WTC11 (cell line): ENCODE results near the gene CCDC150. TPM values are rescaled to one million over a fixed set of nuclear protein-coding genes. Genes with fewer than 3 reads are reported as not detected.
"Not testable (repeated sequence)": the region's sequence is repeated elsewhere in the genome, so short reads cannot be mapped to it uniquely, and the experiment has no call there.

Experiments used
- ATAC-seq: fragments of 200-7000 bp; cut with Tn5 transposase; 2 replicates; pipeline ENCODE4 v1.10.0; 2021; ENCODE audit warnings: mild to moderate bottlenecking, moderate library complexity
- CTCF ChIA-PET: fragments of 300-600 bp; sonication (Branson Sonifier 250); formaldehyde crosslinking; loops from one replicate; lab custom pipeline; 2021; ENCODE audit warnings: antibody characterized with exemption; lab: Charles Lee
- POLR2A ChIA-PET: fragments of 350-600 bp; sonication (Branson Sonifier 250); formaldehyde crosslinking; loops from one replicate; lab custom pipeline; 2021; ENCODE audit warnings: antibody characterized with exemption; lab: Charles Lee
- DNase-seq: peaks from one replicate; pipeline ENCODE4 v3.0.0; 2021; ENCODE audit warnings: low spot score
- H3K27ac Mint-ChIP-seq: 2 replicates; pipeline ENCODE4 v1.8.0; 2021; ENCODE audit warnings: mixed read lengths
- H3K27me3 Mint-ChIP-seq: 2 replicates; pipeline ENCODE4 v1.8.0; 2021; ENCODE audit warnings: low read depth, mild to moderate bottlenecking, moderate library complexity, mixed read lengths
- H3K36me3 Mint-ChIP-seq: 2 replicates; pipeline ENCODE4 v1.8.0; 2021; ENCODE audit warnings: mixed read lengths
- H3K4me1 Mint-ChIP-seq: 2 replicates; pipeline ENCODE4 v1.8.0; 2022; ENCODE audit warnings: mixed read lengths
- H3K4me3 Mint-ChIP-seq: 2 replicates; pipeline ENCODE4 v1.8.0; 2021; ENCODE audit warnings: mild to moderate bottlenecking, moderate library complexity, mixed read lengths
- H3K9me3 Mint-ChIP-seq: 2 replicates; pipeline ENCODE4 v1.8.0; 2021; ENCODE audit warnings: mixed read lengths
- ATF2 ChIP-seq: sonication (generic); formaldehyde crosslinking; IDR thresholded peaks from 2 replicates; pipeline ENCODE4 v1.8.1; 2022; ENCODE audit warnings: low read depth, missing genetic modification reagents, borderline replicate concordance
- ETV6 ChIP-seq: sonication (generic); formaldehyde crosslinking; IDR thresholded peaks from 2 replicates; pipeline ENCODE4 v1.8.1; 2022; ENCODE audit warnings: mild to moderate bottlenecking, missing genetic modification reagents
- GABPB1 ChIP-seq: sonication (generic); formaldehyde crosslinking; IDR thresholded peaks from 2 replicates; pipeline ENCODE4 v1.8.1; 2023; ENCODE audit warnings: mild to moderate bottlenecking, missing genetic modification reagents
- GRHL2 ChIP-seq: fragments of 250-450 bp; sonication (Bioruptor Pico); IDR thresholded peaks from 2 replicates; pipeline ENCODE4 v1.8.0; 2022; ENCODE audit warnings: mild to moderate bottlenecking, moderate library complexity; ENCODE audit not compliant: insufficient replicate concordance, severe bottlenecking
- GTF2I ChIP-seq: fragments of 250-450 bp; sonication (Bioruptor Pico); conservative IDR thresholded peaks from 2 replicates; pipeline ENCODE4 v1.4.0; 2021; ENCODE audit warnings: mild to moderate bottlenecking
- HMGA2 ChIP-seq: fragments of 250-450 bp; sonication (Bioruptor Pico); IDR thresholded peaks from 2 replicates; pipeline ENCODE4 v1.4.0; 2021; ENCODE audit warnings: mild to moderate bottlenecking, moderate library complexity
- IRF1 ChIP-seq: sonication (generic); formaldehyde crosslinking; IDR thresholded peaks from 2 replicates; pipeline ENCODE4 v1.8.0; 2023; ENCODE audit warnings: missing genetic modification reagents
- KAT7 ChIP-seq: sonication (generic); formaldehyde crosslinking; IDR thresholded peaks from 2 replicates; pipeline ENCODE4 v1.8.1; 2023; ENCODE audit warnings: missing genetic modification reagents, mild to moderate bottlenecking, borderline replicate concordance
- MAX ChIP-seq: sonication (generic); formaldehyde crosslinking; IDR thresholded peaks from 2 replicates; pipeline ENCODE4 v1.8.0; 2022; ENCODE audit warnings: mild to moderate bottlenecking, missing genetic modification reagents
- MLX ChIP-seq: sonication (generic); formaldehyde crosslinking; IDR thresholded peaks from 2 replicates; pipeline ENCODE4 v1.8.1; 2023; ENCODE audit warnings: mild to moderate bottlenecking, missing genetic modification reagents, moderate library complexity
- MXD4 ChIP-seq: fragments of 250-450 bp; sonication (Bioruptor Pico); IDR thresholded peaks from 2 replicates; pipeline ENCODE4 v1.8.0; 2021; ENCODE audit warnings: mild to moderate bottlenecking, moderate library complexity, borderline replicate concordance
- MYBL2 ChIP-seq: sonication (generic); formaldehyde crosslinking; IDR thresholded peaks from 2 replicates; pipeline ENCODE4 v1.8.1; 2023; ENCODE audit warnings: mild to moderate bottlenecking, moderate library complexity, missing genetic modification reagents
- NFATC4 ChIP-seq: fragments of 250-450 bp; sonication (Bioruptor Pico); IDR thresholded peaks from 2 replicates; pipeline ENCODE4 v1.9.0; 2021; ENCODE audit warnings: mild to moderate bottlenecking
- NR1H2 ChIP-seq: sonication (generic); formaldehyde crosslinking; IDR thresholded peaks from 2 replicates; pipeline ENCODE4 v1.9.0; 2021; ENCODE audit warnings: mild to moderate bottlenecking, moderate library complexity, missing genetic modification reagents
- TEAD1 ChIP-seq: sonication (generic); formaldehyde crosslinking; IDR thresholded peaks from 2 replicates; pipeline ENCODE4 v1.8.0; 2022; ENCODE audit warnings: mild to moderate bottlenecking, missing genetic modification reagents
- TEAD4 ChIP-seq: sonication (generic); formaldehyde crosslinking; IDR thresholded peaks from 2 replicates; pipeline ENCODE4 v1.8.0; 2022; ENCODE audit warnings: mild to moderate bottlenecking, missing genetic modification reagents
- ZNF121 ChIP-seq: sonication (generic); formaldehyde crosslinking; IDR thresholded peaks from 2 replicates; pipeline ENCODE4 v1.8.0; 2023; ENCODE audit warnings: missing genetic modification reagents
- ZNF219 ChIP-seq: sonication (generic); formaldehyde crosslinking; IDR thresholded peaks from 2 replicates; pipeline ENCODE4 v1.8.0; 2023; ENCODE audit warnings: missing genetic modification reagents, mild to moderate bottlenecking, borderline replicate concordance
- ZNF232 ChIP-seq: sonication (generic); formaldehyde crosslinking; IDR thresholded peaks from 2 replicates; pipeline ENCODE4 v1.8.0; 2022; ENCODE audit warnings: mild to moderate bottlenecking, missing genetic modification reagents
- ZNF317 ChIP-seq: sonication (generic); formaldehyde crosslinking; IDR thresholded peaks from 2 replicates; pipeline ENCODE4 v1.8.1; 2023; ENCODE audit warnings: low read depth, mild to moderate bottlenecking, moderate library complexity, missing genetic modification reagents, borderline replicate concordance
- ZNF532 ChIP-seq: fragments of 250-450 bp; sonication (Bioruptor Pico); IDR thresholded peaks from 2 replicates; pipeline ENCODE4 v1.9.0; 2021; ENCODE audit warnings: mild to moderate bottlenecking, borderline replicate concordance
- total RNA-seq: library from RNA; stranded (reverse); gene quantifications from 3 replicates; pipeline ENCODE4 v1.2.3, GENCODE V29; 2021

Gene CCDC150
- total RNA-seq, 1 experiment from 2014 or later: 43.0 TPM

GRCh38 chr2:196681510-196681909 is 42.0 kb downstream of the CCDC150 start:
- Mint-ChIP-seq H3K4me3 (no peak overlapping the region), H3K9me3 (peaks cover 32% of the 10 kb centered on the region)

GRCh38 chr2:196685792-196686191 is 46.3 kb downstream of the CCDC150 start:
- peaks cover 66% of the 10 kb centered on the region for H3K36me3 Mint-ChIP-seq
- TF ChIP-seq NR1H2 (CRISPR knock-in tag) (no peak), ZNF317 (CRISPR knock-in tag) (peak; percentile 86)
- TF ChIP-seq, all 79 proteins: peak for 1
- Mint-ChIP-seq H3K4me3 (no peak overlapping the region), H3K4me1 (no peaks in the 10 kb centered on the region), H3K27ac (no peak overlapping the region), H3K9me3 (peaks cover 52% of the 10 kb centered on the region), H3K27me3 (no peaks in the 10 kb centered on the region)
- ChIA-PET POLR2A (no interaction called here), CTCF (no interaction called here)
- ATAC-seq (no peak), DNase-seq (no peak)

More at GRCh38 chr2:196681510-196681909, 42.0 kb downstream of the CCDC150 start:
- ChIA-PET CTCF (no interaction called here), POLR2A (no interaction called here)
- TF ChIP-seq ZNF317 (CRISPR knock-in tag) (no peak), MLX (CRISPR knock-in tag) (no peak), IRF1 (no peak), TEAD1 (CRISPR knock-in tag) (no peak), MAX (CRISPR knock-in tag) (no peak), ZNF219 (CRISPR knock-in tag) (no peak), ZNF121 (CRISPR knock-in tag) (no peak), TEAD4 (CRISPR knock-in tag) (no peak), NFATC4 (CRISPR knock-in tag) (no peak), ETV6 (CRISPR knock-in tag) (no peak), GRHL2 (no peak), ATF2 (CRISPR knock-in tag) (no peak), GABPB1 (no peak), ZNF232 (CRISPR knock-in tag) (no peak), MXD4 (no peak), KAT7 (CRISPR knock-in tag) (no peak)
- no peaks in the 10 kb centered on the region for H3K27me3 Mint-ChIP-seq
- no peaks in the 10 kb centered on the region for H3K4me1 Mint-ChIP-seq
- no peak overlapping the region for H3K27ac Mint-ChIP-seq
- no peak for DNase-seq
- no peak for ATAC-seq
- H3K36me3 Mint-ChIP-seq: peaks cover 77% of the 10 kb centered on the region

- CTCF ChIA-PET, H3K27me3 Mint-ChIP-seq, ATAC-seq, H3K4me3 Mint-ChIP-seq, DNase-seq, H3K4me1 Mint-ChIP-seq, POLR2A ChIA-PET, H3K27ac Mint-ChIP-seq: not testable (repeated sequence)
- Mint-ChIP-seq H3K36me3 (peaks cover 69% of the 10 kb centered on the region), H3K9me3 (peaks cover 52% of the 10 kb centered on the region)
Observed at GRCh38 chr2:196686737-196687136, 47.2 kb downstream of the CCDC150 start.

GRCh38 chr2:196696423-196697079 is 57.0 kb downstream of the CCDC150 start:
- CTCF ChIA-PET: interaction anchor here (1.3 kb wide), 1 partner anchor 54 kb away, joined by 6 read pairs; no protein-coding TSS in a partner anchor
- Mint-ChIP-seq H3K4me3 (no peak overlapping the region), H3K36me3 (peaks cover 26% of the 10 kb centered on the region), H3K27me3 (no peaks in the 10 kb centered on the region), H3K9me3 (peaks cover 16% of the 10 kb centered on the region), H3K27ac (no peak overlapping the region), H3K4me1 (no peaks in the 10 kb centered on the region)
- ATAC-seq (no peak), DNase-seq (no peak)
- POLR2A ChIA-PET: interaction anchor here (0.7 kb wide), 1 partner anchor 94 kb away, joined by 4 read pairs; no protein-coding TSS in a partner anchor
- no peak for TF ChIP-seq ZNF532 (CRISPR knock-in tag)
- no peak for TF ChIP-seq GTF2I
- TF ChIP-seq MLX (CRISPR knock-in tag): no peak
- TF ChIP-seq MYBL2: no peak
- no peak for TF ChIP-seq NFATC4 (CRISPR knock-in tag)
- no peak for TF ChIP-seq HMGA2 (CRISPR knock-in tag)
